NT2/D1 (cell line): ENCODE data around the gene ARHGEF4.

Experiments
- DNase-seq: peaks from one replicate; pipeline ENCODE4 v3.0.0-alpha.2; 2011; ENCODE audit warnings: low read depth, low spot score
- H3K27me3 ChIP-seq: 2 replicates; pipeline ENCODE4 v1.6.0; 2011; ENCODE audit warnings: mild to moderate bottlenecking; ENCODE audit not compliant: insufficient read length, insufficient read depth
- H3K36me3 ChIP-seq: 2 replicates; pipeline ENCODE4 v1.6.1; 2011; ENCODE audit warnings: mild to moderate bottlenecking, low read length, mixed read lengths; ENCODE audit not compliant: insufficient read depth, insufficient read length
- H3K4me1 ChIP-seq: 2 replicates; pipeline ENCODE4 v1.5.1; 2011; ENCODE audit not compliant: insufficient read depth, insufficient read length
- H3K4me3 ChIP-seq: 2 replicates; pipeline ENCODE4 v1.5.1; 2011; ENCODE audit warnings: low read depth; ENCODE audit not compliant: insufficient read length
- H3K9ac ChIP-seq: 2 replicates; pipeline ENCODE4 v1.6.0; 2011; ENCODE audit warnings: low read depth; ENCODE audit not compliant: insufficient read length
- H3K9me3 ChIP-seq: 2 replicates; pipeline ENCODE4 v1.5.1; 2011; ENCODE audit warnings: mild to moderate bottlenecking, low read length; ENCODE audit not compliant: insufficient read depth
- SUZ12 ChIP-seq: IDR thresholded peaks from 2 replicates; pipeline ENCODE4 v1.6.1; 2011; ENCODE audit not compliant: insufficient read length, insufficient read depth; ENCODE audit errors: extremely low read depth
- YY1 ChIP-seq: IDR thresholded peaks from 2 replicates; pipeline ENCODE4 v1.6.1; 2011; ENCODE audit not compliant: insufficient read length, insufficient read depth
- ZNF274 ChIP-seq: IDR thresholded peaks from 2 replicates; pipeline ENCODE4 v1.6.1; 2011; ENCODE audit warnings: mild to moderate bottlenecking, low read depth, low read length

ARHGEF4 gene

DNA sequence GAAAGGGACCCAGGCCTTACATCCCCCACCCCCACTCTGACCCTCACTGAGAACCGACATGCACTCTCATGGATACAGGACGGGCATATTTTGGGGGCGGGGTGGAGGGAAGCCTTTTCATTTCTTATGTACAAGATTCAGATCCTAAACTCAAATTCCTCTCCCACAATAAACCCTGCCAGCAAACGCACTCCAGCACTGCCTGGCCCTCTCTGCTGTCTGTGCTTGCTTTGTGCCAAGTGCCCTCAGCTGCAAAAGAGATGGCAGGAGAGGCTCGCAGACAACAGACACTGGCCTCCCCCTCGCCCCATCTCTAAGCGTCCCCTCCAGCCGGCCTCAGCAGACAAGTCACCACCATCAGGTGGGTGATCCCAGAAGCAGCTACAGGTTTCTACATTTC is 214.2 kb downstream of the ARHGEF4 start:
- Histone ChIP-seq H3K4me3 (no peak overlapping the region), H3K4me1 (no peaks in the 10 kb centered on the region), H3K36me3 (peaks cover 96% of the 10 kb centered on the region), H3K9me3 (no peaks in the 10 kb centered on the region), H3K27me3 (no peaks in the 10 kb centered on the region), H3K9ac (no peak overlapping the region)
- TF ChIP-seq ZNF274 (no peak), SUZ12 (no peak), YY1 (no peak)
- no peak for DNase-seq

DNA sequence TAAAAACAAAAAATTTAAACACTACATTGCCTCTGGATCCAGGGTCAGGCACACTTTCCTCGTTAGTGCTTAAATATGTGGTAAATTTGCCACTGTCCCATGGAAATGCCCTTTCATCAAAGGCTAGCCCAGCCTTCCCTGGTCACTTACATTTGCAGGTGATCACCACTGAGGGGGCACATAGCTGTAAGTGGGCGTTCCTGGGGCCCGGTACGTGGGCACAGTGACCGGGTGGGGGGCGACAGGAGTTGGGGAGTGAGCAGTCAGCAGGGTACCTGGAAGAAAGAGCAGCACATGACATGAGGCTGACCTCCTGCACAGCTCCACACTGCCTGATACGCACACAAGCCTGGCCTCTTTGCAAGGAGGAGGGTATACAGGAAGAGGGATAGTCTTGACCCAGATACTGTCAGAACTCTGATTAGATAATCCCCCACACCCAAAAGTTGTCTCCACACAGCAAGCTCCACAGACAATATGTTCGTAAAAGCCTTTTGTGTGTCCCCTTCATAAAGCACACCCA is 216.1 kb downstream of the ARHGEF4 start:
- no peak for DNase-seq
- no peak overlapping the region for H3K4me3 ChIP-seq
- no peaks in the 10 kb centered on the region for H3K27me3 ChIP-seq
- H3K36me3 ChIP-seq: peaks cover 98% of the 10 kb centered on the region
- H3K9ac ChIP-seq: no peak overlapping the region
- H3K4me1 ChIP-seq: no peaks in the 10 kb centered on the region
- no peak for TF ChIP-seq SUZ12
- TF ChIP-seq ZNF274: no peak
- no peak for TF ChIP-seq YY1
- no peaks in the 10 kb centered on the region for H3K9me3 ChIP-seq

DNA sequence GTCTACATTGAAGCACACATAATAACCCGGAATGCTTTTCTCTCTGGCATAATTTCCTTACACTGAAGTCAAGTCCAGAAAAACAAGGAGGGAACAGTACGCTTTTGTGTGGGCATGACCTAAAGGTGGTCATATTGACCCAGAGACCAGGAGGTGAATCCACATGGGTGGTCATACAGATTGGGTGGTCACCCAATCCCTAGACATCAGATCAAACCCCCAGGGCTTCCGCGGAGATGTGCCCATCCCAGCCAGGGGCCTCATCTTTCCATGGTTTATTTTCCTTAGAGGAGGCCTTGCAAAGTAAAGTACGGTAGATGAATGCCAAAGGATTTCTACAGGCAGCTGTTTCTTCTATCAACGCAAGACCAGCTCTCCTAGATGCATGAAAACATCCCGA is 217.8 kb downstream of the ARHGEF4 start:
- Histone ChIP-seq H3K4me1 (peaks cover 3% of the 10 kb centered on the region), H3K36me3 (peaks cover 97% of the 10 kb centered on the region), H3K9ac (no peak overlapping the region), H3K9me3 (no peaks in the 10 kb centered on the region), H3K4me3 (no peak overlapping the region), H3K27me3 (no peaks in the 10 kb centered on the region)
- DNase-seq: no peak
- TF ChIP-seq YY1: no peak
- TF ChIP-seq ZNF274: no peak
- no peak for TF ChIP-seq SUZ12

DNA sequence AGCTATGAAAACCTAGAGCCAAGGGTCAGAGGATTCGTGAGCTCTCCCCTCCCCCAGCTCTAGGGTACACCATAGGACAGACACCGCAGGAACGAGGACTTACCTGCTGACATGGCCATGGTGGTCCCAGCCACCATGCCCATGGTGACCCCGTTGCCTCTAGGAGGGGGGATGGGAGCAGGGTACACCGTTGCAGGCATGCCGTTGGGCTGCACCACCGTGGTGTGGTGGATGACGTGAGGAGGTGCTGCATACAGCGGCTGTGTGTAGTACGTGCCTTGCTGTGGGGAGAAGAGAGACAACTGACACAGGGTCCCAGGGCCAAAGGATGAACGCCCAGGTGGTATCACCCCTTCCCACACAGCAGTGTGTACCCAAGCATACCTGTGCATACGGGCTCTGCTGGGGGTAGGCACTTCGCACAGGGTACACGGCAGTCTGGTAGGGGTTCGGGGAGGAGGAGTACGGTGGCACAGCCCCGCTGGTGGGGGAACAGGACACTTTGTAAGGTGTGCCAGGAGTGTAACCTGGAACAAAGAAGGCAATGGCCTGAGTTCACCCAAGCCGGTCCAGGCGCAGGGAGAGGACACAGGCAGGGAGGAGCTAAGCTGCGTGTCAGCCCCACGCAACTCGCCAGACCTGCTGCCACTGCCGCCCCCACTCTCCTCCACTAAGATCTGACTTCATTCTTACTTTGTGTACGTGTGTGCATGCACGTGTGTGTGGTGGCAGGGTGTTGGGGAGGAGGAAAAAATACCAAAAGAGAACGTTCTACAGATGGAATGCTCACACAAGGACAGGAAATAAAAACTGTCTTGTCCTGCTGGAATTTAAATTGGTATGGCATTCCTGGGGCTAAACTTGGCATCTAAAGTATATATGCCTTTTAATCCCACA is 218.7 kb downstream of the ARHGEF4 start:
- TF ChIP-seq SUZ12: no peak
- TF ChIP-seq YY1: no peak
- peaks cover 95% of the 10 kb centered on the region for H3K36me3 ChIP-seq
- peaks cover 3% of the 10 kb centered on the region for H3K4me1 ChIP-seq
- H3K4me3 ChIP-seq: no peak overlapping the region
- H3K27me3 ChIP-seq: no peaks in the 10 kb centered on the region
- H3K9me3 ChIP-seq: no peaks in the 10 kb centered on the region
- no peak overlapping the region for H3K9ac ChIP-seq
- DNase-seq: no peak

DNA sequence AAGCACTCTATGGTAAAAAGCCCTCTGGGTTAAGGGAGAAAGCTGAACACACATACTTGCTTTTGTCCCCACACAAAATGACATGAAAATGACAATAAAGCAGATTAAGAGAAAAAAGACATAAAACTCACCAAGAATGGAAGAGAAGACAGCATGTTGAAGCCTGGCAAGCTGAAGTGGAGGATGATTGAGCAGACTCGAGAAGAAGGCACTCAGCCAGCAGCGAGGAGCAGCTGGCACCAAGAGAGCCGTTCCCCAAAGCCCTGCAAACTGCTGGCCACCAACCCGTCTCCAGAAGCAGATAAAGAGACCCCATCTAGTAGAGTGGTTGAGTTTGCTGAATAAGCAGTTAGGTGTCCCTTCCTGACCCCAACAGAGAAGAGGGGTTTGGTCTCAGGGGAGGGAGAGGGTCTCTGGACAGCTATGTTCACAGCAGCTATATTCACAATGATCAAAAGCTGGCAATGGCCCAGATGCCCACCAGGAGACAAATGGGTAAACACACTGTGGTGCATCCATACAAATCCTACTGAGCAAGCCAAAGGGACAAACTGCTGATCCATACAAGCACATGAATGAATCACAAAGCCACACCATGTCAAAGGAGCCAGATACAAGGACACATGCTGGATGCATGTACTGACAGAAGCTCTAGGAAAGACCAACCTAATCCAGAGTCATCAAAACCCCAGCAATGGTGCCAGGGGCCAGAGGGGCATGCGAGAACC is 219.7 kb downstream of the ARHGEF4 start:
- TF ChIP-seq YY1 (no peak), ZNF274 (no peak), SUZ12 (no peak)
- Histone ChIP-seq H3K27me3 (no peaks in the 10 kb centered on the region), H3K4me3 (no peak overlapping the region), H3K9me3 (no peaks in the 10 kb centered on the region), H3K9ac (no peak overlapping the region), H3K4me1 (peaks cover 3% of the 10 kb centered on the region), H3K36me3 (peaks cover 88% of the 10 kb centered on the region)
- DNase-seq: no peak

DNA sequence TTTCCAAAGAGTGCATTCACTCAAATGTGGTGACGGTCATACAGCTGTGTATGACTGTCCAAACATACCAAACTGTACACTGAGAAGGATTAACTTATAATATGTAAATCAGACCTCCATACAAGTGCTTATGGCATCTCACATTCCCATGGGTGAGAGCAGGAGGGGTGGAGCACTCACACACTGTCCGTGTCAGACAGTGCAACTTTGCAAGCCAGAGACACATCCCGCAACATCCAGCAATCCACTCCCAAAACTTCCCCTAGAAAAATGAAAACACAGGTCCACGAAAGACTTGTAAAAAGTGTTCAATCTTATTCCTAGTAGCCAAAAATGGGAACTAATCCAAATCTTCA is 220.2 kb downstream of the ARHGEF4 start:
- Histone ChIP-seq H3K4me3 (no peak overlapping the region), H3K9me3 (no peaks in the 10 kb centered on the region), H3K36me3 (peaks cover 86% of the 10 kb centered on the region), H3K9ac (no peak overlapping the region), H3K4me1 (peaks cover 3% of the 10 kb centered on the region), H3K27me3 (no peaks in the 10 kb centered on the region)
- TF ChIP-seq ZNF274 (no peak), YY1 (no peak), SUZ12 (no peak)
- DNase-seq: no peak

DNA sequence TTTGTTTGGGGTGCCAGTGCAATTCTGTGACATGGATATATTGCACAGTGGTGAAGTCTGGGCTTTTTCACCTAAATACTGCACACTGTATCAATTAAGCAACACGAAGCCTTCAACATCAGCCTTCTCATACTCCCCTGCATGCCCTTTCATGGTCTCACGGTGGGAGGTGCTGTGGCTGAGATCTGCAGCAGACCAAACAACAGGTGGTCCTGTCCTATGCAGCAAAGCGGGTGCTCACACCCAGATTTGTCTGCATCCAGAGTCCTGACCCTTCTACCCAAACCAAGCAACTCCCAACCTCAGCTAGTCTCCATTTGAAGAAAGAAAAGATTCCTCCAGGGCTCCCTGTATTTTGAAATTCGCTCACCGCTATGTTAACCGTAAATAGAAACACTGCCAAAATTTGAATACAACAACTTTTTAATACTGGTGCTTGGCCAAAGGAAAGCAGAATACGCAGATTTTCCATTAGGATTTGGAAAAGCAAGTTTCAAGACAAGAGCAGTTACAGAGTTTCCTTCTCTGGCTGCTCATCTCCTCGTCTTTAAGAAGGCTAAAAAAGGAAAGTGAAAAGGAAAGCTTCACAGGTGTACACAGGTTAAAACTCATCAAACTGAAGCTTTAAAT is 221.6 kb downstream of the ARHGEF4 start:
- no peak overlapping the region for H3K9ac ChIP-seq
- H3K4me1 ChIP-seq: peaks cover 3% of the 10 kb centered on the region
- no peak overlapping the region for H3K4me3 ChIP-seq
- peaks cover 85% of the 10 kb centered on the region for H3K36me3 ChIP-seq
- no peaks in the 10 kb centered on the region for H3K27me3 ChIP-seq
- TF ChIP-seq SUZ12: no peak
- no peak for TF ChIP-seq ZNF274
- TF ChIP-seq YY1: no peak
- H3K9me3 ChIP-seq: no peaks in the 10 kb centered on the region
- no peak for DNase-seq
